SK-MEL-5 (cell line): ENCODE results near the gene OR10H4. TPM values are rescaled to one million over a fixed set of nuclear protein-coding genes. Genes with fewer than 3 reads are reported as not detected.

Source experiments
- DNase-seq: peaks from one replicate; pipeline ENCODE4 v3.0.0-alpha.2; 2016; ENCODE audit warnings: low read depth, low spot score
- in situ Hi-C: cut with HindIII; loops from 2 replicates; pipeline ENCODE4 v1.10.0; 2016; ENCODE audit warnings: low sequenced_read_pairs, high pct_unique_total_duplicates, low pct_unique_long_range_greater_than_20kb
- total RNA-seq: library from RNA; depleted of rRNA; stranded (reverse); fragments of >200 nt; shearing (Covaris generic); gene quantifications from 2 replicates; pipeline ENCODE4 v1.2.3, GENCODE V29; 2014; rRNA removed

OR10H4 gene
- total RNA-seq, 1 experiment from 2014 or later: not detected

- in situ Hi-C loops: no loop called here
- no peak for DNase-seq
Observed at GRCh38 chr19:15989889-15990288, 41.1 kb downstream of the OR10H4 start.

DNA sequence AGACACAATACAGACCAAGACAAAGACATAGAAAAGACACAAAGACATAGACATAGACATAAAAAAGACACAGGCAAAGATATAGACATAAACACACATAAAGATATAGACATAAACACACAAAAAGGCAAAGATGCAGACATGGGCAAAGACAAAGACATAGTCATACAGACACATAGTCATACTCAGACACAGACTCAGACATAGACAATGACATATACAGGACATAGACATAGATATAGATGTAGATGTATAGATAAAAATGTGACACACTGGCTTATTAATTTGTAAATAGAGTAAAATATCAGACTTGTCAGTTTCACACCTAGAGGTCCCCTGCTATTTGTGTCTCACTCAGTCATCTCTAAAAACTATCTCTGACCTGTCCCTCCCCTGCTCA, 42.8 kb downstream of the OR10H4 start:
- in situ Hi-C loops: no loop called here
- no peak for DNase-seq

DNA sequence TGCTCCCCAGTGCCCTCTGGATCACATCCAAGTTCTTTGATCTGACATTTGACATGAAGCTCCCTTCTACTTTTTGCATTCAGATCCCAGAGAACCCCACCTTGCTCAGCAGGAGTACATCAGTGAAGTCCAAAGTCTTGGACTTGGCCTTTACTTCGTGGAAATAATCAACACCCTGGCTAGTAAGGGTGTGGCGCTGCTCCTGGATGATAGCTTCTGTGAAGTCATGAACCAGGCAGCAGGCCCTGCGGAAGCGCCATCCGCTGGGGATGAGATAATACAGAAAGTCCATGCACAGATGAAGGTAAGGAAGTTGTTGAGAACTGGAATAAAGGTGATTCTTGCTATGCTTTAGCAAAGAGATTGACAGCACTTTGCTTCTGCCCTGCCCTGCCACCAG, 43.2 kb downstream of the OR10H4 start:
- in situ Hi-C loops: no loop called here
- no peak for DNase-seq

GRCh38 chr19:15995536-15995935, 46.7 kb downstream of the OR10H4 start:
- DNase-seq: no peak
- in situ Hi-C loops: no loop called here

GRCh38 chr19:15998166-15998565, 49.4 kb downstream of the OR10H4 start:
- in situ Hi-C loops: no loop called here

More at GRCh38 chr19:15998166-15998565, 49.4 kb downstream of the OR10H4 start:
- no peak for DNase-seq

Other genes starting within 250 kb of the OR10H4 start
- not detected in 2 replicates for gene OR10H2, start 221.0 kb upstream of the OR10H4 start, total RNA-seq
- not detected in 2 replicates for gene OR10H3, start 211.0 kb upstream of the OR10H4 start, total RNA-seq
- not detected in 2 replicates for gene OR10H5, start 161.3 kb upstream of the OR10H4 start, total RNA-seq
- gene OR10H1, start 133.3 kb upstream of the OR10H4 start, total RNA-seq: not detected in 2 replicates
- not detected in 2 replicates for gene CYP4F2, start 50.9 kb upstream of the OR10H4 start, total RNA-seq
- 0.72 and 0.79 TPM in 2 replicates for gene CYP4F11, start 14.5 kb upstream of the OR10H4 start, total RNA-seq
- 194 and 197 TPM in 2 replicates for gene TPM4, start 127.5 kb downstream of the OR10H4 start, total RNA-seq
- gene RAB8A, start 162.9 kb downstream of the OR10H4 start, total RNA-seq: 26.7 and 28.4 TPM in 2 replicates
- not detected in 2 replicates for gene HSH2D, start 194.7 kb downstream of the OR10H4 start, total RNA-seq
- gene CIB3, start 224.5 kb downstream of the OR10H4 start, total RNA-seq: not detected in 2 replicates
- gene FAM32A, start 236.4 kb downstream of the OR10H4 start, total RNA-seq: 78.3 and 95.1 TPM in 2 replicates
- gene AP1M1, start 248.9 kb downstream of the OR10H4 start, total RNA-seq: 42.7 and 45.9 TPM in 2 replicates